ENCODE measurements around the gene PMPCA.

DNA sequence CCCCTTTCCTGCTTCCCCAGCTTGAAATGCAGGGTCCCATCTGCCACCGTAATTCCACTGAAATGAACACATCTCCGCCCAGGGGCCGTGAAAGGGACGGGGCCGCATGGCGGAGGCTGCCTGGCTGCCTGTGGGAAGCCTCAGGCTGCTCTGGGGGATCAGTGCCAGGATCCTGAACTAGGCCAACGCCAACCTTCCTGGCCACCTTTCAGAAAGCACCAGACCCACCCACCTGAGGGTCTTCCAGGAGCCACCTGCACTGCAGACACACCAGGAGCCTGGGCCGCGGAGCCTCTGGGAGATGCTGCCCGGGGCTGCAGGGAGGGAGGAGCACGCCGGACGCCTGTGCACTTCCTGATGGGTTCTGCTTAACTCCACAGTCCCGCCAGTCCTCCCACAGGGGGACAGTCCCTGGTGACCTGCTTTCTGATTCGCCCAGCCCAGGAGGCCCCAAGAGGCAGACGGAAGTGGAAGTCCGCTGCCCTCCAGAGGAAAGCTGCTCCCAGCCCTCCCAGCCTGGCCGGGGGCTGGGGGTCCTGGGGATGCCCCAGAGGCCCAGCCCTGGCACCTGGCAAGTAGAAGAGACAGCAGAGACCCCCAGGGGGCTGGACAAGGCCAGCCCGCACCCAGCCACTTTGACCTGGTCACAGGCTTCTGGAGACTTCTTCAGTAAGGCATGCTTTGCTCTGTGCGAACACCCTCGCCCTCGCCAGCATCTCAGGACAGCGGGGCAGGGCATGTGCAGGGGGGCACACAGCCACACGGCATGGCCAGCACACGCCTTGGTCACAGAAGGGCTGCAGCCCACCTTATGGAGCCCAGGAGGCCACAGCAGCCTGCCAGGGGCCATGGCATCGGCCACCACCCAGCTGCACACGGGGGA is 36.9 kb upstream of the PMPCA start, which contains the start of gene CARD9:
- TF ChIP-seq TAF1 (conservative IDR thresholded peaks at IDR 0.05) (no peak), ATF3 (IDR thresholded peaks at IDR 0.05) (no peak), CTCF (IDR thresholded peaks at IDR 0.05; ENCODE audit: low read depth, low read length, missing input control) (no peak), NR2F2 (IDR thresholded peaks at IDR 0.05) (no peak), GABPA (IDR thresholded peaks at IDR 0.05 in 1 of 2, conservative IDR thresholded peaks at IDR 0.05 in 1 of 2) (no peak)
- TF ChIP-seq, protein P1, sequence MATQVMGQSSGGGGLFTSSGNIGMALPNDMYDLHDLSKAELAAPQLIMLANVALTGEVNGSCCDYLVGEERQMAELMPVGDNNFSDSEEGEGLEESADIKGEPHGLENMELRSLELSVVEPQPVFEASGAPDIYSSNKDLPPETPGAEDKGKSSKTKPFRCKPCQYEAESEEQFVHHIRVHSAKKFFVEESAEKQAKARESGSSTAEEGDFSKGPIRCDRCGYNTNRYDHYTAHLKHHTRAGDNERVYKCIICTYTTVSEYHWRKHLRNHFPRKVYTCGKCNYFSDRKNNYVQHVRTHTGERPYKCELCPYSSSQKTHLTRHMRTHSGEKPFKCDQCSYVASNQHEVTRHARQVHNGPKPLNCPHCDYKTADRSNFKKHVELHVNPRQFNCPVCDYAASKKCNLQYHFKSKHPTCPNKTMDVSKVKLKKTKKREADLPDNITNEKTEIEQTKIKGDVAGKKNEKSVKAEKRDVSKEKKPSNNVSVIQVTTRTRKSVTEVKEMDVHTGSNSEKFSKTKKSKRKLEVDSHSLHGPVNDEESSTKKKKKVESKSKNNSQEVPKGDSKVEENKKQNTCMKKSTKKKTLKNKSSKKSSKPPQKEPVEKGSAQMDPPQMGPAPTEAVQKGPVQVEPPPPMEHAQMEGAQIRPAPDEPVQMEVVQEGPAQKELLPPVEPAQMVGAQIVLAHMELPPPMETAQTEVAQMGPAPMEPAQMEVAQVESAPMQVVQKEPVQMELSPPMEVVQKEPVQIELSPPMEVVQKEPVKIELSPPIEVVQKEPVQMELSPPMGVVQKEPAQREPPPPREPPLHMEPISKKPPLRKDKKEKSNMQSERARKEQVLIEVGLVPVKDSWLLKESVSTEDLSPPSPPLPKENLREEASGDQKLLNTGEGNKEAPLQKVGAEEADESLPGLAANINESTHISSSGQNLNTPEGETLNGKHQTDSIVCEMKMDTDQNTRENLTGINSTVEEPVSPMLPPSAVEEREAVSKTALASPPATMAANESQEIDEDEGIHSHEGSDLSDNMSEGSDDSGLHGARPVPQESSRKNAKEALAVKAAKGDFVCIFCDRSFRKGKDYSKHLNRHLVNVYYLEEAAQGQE (IDR thresholded peaks at IDR 0.05) = no peak

All from liver (tissue), 3 donors.